Raji (cell line): Measurements from ENCODE around the gene GRIN2D.

Source experiments
- POLR2A ChIP-seq: IDR thresholded peaks from 2 replicates; pipeline ENCODE4 v1.6.1; 2011; ENCODE audit warnings: low read depth, low read length, control low read depth; ENCODE audit not compliant: insufficient read depth

GRIN2D gene

DNA sequence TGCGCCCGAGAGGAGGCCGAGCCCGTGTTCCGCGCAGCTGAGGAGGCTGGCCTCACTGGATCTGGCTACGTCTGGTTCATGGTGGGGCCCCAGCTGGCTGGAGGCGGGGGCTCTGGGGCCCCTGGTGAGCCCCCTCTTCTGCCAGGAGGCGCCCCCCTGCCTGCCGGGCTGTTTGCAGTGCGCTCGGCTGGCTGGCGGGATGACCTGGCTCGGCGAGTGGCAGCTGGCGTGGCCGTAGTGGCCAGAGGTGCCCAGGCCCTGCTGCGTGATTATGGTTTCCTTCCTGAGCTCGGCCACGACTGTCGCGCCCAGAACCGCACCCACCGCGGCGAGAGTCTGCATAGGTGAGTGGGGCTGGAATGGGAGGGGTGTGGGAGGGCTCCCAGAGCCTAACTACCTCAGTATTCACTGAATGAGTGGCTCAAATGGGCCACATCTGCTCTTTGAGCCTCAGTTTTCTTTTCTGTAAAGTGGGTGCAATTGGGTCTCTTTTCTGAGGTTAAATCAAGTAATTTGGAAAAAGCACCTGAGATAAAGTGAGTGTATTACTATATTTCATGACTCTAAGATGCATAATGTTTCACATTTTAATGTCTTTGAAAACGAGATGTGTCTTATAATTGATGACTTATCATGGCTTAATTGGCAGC, 11.7 kb downstream of the GRIN2D start:
- TF ChIP-seq POLR2A, result no peak

DNA sequence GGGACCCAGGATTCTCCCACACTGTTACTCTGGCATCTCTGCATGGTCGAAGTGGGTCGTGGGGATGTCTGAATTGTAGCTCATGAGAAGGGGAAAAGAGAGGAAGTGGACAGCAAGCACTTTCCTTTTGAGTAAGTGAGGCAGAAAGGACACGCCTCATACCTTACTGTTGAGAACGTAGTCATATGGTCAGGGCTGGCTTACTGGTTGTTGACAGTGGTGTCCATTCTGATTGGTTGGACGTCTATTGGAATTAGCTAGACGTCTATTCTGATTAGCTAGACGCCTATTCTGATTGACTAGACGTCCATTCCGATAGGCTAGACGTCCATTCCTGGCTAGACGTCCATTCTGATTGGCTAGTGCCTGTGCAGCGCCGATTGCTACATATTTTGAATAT, 12.4 kb downstream of the GRIN2D start:
- no peak for TF ChIP-seq POLR2A

DNA sequence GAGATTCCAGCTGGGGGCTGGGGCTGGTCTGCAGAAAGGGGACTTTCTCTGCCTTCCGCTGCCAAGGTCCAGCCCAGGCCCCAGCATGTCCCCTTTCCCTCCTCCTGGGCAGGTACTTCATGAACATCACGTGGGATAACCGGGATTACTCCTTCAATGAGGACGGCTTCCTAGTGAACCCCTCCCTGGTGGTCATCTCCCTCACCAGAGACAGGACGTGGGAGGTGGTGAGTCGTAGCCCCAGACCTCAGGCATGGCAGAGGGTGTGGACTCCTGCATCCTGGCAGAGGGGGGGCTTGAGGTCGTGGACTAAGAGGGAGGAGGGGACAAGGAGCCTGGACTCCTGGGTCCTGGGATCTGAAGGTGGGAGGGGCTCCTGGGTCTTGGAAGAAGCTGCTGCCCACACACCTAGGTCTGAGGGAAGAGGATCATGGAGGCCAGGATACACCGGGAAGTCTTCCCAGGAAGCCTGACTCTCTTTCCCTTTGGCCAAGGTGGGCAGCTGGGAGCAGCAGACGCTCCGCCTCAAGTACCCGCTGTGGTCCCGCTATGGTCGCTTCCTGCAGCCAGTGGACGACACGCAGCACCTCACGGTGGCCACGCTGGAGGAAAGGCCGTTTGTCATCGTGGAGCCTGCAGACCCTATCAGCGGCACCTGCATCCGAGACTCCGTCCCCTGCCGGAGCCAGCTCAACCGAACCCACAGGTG, 20.6 kb downstream of the GRIN2D start:
- no peak for TF ChIP-seq POLR2A

DNA sequence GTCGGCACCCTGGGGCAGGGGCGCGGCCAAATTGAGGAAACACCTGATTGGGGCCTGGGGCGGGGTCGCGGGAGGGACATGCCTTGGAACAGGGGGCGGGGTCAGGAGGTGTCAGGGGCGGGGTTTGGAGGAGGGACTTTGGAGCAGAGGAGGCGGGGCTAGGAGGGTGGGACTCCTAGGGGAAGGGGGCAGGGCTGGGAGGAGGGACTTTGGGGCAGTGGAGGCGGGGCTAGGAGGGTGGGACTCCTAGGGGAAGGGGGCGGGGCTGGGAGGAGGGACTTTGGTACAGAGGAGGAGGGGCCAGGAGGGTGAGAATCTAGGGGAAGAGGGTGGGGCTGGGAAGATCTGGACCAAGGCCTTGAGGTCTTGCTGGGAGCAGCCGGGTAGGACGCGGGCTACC, 21.9 kb downstream of the GRIN2D start:
- no peak for TF ChIP-seq POLR2A

DNA sequence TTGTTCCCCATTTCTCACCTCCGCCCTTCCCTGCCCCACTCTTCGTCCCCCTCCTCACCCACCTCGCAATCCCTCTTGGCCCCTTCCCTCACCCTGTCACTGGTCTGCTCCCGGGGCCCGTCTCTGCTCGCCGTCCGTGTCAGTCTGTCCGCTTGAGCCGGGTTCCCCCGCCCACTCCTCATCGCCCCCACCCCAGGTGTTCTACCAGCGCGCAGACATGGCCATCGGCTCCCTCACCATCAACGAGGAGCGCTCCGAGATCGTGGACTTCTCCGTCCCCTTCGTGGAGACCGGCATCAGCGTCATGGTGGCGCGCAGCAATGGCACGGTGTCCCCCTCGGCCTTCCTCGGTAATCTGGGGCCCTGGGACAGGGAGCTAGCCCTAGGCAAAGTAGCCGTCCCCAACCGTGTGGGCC, 22.3 kb downstream of the GRIN2D start:
- TF ChIP-seq POLR2A, result no peak

DNA sequence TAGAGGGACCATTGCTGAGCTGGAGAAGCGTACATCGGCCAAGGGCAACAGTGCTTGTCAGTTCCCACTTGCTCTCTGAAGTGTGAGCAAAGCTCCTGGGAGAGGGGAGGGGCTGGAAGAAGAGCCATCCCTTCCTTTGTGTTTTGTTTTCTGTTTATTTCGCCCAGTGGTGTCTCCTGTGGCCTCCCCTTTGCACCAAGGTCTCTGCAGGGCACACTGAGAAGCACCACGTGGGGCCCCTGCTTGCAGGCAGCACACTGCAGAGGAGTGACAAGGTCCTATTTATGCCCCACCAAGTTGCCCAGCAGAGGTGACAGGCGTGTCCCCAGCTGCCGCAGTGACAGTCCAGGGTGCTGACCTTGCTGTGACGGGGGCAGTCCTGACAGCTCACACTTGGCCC, 24.0 kb downstream of the GRIN2D start:
- TF ChIP-seq POLR2A, result no peak

DNA sequence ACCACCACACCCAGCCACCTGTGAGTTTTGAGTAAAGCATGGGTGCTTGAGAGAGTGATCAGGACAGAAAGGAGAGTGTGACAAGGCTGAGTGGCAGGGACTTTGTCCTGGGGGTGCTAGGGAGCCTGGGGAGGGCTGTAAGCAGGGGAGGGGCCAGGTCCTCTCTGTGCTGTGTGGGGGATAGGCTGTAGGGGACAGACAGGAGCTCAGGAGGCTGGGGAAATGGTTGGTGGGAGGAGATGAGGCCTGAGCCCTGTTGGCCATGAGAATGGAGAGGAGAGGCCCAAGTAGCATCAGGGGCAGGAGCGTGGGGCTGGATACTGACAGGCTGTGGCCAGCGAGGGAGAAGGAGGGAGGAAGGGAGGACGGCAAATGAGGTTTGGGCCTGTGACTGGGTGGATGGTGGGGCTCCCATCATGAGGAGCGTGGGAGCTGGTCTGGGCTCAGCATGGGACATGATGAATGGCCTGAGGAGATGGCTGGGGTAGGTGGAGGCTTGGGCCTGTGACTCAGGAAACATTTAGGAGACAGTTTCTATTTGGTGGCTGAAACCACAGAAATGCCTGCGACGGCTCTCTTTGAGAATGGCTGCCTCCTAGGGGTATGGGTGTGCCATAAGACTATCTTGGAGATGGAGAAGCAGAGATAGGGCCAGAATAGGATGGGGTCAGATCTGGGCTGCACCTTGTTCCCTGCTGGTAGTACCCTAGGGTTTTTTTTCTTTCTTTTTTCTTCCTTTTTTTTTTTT, 25.0 kb downstream of the GRIN2D start:
- no peak for TF ChIP-seq POLR2A

DNA sequence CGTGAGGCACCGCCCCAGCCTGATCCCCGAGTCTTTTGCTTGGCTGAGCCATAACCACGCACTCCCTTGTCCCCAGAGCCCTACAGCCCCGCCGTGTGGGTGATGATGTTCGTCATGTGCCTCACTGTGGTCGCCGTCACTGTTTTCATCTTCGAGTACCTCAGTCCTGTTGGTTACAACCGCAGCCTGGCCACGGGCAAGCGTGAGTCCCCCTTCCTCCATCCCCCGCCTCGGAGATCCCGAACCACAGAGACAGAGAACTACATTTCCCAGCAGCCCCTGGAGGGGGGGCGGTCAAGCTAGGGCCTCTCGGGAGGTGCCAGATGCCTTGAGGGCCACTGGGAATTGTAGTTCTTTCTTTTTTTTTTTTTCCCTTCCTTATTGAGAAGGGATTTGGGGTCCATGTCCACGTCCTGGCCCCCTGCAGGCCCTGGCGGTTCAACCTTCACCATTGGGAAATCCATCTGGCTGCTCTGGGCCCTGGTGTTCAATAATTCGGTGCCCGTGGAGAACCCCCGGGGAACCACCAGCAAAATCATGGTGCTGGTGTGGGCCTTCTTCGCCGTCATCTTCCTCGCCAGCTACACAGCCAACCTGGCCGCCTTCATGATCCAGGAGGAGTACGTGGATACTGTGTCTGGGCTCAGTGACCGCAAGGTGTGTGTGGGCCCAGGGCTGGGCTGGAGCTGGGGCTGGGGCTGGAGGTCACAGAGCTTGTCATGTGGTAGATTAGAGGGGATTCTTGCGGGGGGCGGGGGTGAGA, 25.9 kb downstream of the GRIN2D start:
- TF ChIP-seq POLR2A, result no peak

DNA sequence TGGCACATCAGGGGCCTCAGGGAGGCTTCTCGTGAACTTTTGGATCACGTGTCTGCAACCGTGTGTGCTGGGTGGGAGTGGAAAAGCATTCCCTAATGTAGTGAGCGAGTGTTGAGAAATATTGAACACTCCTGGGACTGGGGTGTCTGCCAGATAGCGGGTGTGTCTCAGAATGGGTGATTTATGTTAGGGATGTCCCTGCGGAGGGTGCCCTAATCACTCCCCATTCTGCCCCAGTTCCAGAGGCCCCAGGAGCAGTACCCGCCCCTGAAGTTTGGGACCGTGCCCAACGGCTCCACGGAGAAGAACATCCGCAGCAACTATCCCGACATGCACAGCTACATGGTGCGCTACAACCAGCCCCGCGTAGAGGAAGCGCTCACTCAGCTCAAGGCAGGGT, 28.1 kb downstream of the GRIN2D start:
- TF ChIP-seq POLR2A, result no peak

DNA sequence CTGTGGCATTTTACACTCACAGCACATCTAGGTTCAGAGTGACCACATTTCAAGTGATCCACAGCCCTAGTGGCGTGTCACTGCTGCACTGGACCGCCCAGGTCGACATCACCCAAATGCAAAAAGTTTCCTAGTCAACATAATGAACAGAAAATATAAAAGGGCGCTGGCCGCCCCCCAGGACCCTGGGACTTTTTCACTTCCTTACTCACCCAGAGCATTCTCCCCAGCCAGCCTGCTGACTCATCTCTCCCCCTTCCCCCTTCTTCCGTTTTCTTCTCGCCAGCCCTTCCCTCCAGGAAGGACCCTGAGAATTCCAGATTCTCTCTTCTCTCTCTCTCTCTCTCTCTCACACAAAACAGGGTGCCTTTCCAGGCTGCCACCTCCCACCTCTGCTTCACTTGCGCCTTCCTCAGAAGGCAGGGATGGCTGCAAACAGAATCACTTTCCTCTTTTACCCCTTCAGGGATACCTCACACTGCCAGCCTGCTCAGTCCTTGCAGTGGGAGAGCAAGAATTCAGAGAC, 31.3 kb downstream of the GRIN2D start:
- TF ChIP-seq POLR2A, result no peak

DNA sequence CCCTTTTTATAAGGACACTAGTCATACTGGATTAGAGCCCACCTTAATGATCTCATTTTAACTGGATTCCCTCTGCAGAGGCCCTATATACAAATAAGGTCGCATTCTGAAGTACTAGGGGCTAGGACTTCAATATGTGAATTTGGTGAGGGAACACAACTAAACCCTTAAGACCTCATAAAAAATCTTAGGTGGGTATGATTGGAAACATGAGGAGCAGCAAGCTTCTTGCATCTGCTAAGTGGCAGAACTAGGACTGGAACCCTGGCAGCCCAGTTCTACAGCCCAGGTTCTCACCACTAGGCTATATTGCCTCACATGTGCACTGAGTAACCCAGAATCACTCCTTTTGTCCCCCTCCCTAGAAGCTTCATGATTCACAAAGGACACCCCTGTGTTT, 35.2 kb downstream of the GRIN2D start:
- TF ChIP-seq POLR2A, result no peak

DNA sequence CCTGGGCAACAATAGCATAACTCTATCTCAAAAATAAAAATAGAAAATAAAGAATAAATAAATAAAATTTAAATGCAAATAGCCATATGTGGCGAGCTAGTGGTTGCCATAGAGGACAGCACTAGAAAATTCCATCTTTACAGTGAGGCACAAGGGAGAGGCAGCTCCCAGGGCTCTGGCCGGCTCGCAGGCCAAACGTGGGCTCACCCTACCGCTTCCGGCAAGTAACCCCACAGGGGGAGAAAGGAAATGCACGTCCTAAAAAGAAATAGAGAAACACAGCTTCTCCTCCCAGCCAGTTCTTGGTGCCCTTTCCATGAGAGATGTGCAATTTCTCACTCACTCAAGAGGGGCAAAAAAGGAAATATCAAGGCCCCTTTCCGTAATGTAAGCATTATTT, 39.9 kb downstream of the GRIN2D start:
- TF ChIP-seq POLR2A, result no peak

DNA sequence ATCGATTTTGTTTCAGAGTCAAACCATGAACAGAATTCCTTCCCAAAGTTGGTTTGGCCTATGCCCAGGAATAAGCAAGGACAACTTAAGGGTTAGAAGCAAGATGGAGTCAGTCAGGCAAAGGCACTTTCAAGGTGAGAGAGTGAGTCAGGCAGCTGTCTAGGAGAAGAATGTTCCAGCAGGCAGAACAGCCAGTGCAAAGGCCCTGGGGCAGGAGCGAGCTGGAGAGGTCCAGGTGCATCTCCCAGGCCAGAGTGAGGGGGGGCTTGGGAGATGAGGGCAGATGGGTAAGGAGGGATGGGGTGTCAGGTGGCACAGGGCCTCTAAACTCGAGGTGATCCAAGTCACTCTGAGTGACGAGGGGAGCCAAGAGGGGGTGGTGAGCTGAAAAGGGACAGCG, 43.1 kb downstream of the GRIN2D start:
- no peak for TF ChIP-seq POLR2A

DNA sequence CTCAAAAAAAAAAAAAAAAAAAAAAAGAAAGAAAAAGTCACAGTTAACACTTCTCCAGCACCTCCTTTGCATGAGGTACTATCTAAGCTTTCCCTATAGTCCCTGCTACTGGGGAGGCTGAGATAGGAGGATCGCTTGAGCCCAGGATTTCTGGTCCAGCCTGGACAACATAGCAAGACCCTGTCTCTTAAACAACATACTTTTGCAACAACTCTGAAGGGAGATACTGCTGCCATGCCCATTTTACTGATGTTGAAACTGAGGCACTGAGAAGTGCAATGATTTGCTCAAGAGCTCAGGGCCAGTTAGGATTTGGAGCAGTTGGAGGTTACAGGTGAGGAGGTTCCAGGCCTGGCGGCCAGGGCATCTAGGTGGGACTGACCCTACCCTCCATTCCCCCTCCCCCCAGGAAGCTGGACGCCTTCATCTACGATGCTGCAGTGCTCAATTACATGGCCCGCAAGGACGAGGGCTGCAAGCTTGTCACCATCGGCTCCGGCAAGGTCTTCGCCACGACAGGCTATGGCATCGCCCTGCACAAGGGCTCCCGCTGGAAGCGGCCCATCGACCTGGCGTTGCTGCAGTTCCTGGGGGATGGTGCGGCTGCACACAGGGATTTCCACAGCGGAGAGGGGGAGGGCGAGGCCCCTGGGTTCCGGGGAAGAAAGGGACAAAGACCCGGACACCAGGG, 48.0 kb downstream of the GRIN2D start:
- no peak for TF ChIP-seq POLR2A

DNA sequence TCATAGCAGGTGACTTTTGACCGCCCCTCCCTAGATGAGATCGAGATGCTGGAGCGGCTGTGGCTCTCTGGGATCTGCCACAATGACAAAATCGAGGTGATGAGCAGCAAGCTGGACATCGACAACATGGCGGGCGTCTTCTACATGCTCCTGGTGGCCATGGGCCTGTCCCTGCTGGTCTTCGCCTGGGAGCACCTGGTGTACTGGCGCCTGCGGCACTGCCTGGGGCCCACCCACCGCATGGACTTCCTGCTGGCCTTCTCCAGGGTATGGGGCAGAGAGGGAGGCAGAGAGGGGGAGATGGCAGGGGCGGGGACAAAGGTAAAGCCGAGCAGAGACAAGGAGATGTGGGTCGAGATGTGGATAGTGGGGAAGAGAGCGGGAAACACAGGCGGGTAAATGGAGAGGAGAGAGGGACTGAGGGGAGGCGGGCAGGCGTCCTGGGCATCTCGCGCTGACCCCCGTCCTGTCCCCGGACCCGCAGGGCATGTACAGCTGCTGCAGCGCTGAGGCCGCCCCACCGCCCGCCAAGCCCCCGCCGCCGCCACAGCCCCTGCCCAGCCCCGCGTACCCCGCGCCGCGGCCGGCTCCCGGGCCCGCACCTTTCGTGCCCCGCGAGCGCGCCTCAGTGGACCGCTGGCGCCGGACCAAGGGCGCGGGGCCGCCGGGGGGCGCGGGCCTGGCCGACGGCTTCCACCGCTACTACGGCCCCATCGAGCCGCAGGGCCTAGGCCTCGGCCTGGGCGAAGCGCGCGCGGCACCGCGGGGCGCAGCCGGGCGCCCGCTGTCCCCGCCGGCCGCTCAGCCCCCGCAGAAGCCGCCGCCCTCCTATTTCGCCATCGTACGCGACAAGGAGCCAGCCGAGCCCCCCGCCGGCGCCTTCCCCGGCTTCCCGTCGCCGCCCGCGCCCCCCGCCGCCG, 48.9 kb downstream of the GRIN2D start:
- no peak for TF ChIP-seq POLR2A
